HEK293 (cell line): ENCODE data around the gene MAGEA8.

ENCODE experiments used
- CTCF ChIP-seq: fragments of 450-650 bp; formaldehyde crosslinking; IDR thresholded peaks from 2 replicates; pipeline ENCODE4 v1.5.1; 2016; ENCODE audit warnings: missing biosample characterization, missing genetic modification characterization
- FEZF1 ChIP-seq: fragments of 450-650 bp; formaldehyde crosslinking; IDR thresholded peaks from 2 replicates; pipeline ENCODE4 v1.5.1; 2016; ENCODE audit warnings: missing biosample characterization, missing genetic modification characterization
- PRDM10 ChIP-seq: fragments of 450-650 bp; formaldehyde crosslinking; IDR thresholded peaks from 2 replicates; pipeline ENCODE4 v1.5.1; 2016; ENCODE audit warnings: missing biosample characterization, missing genetic modification characterization
- REST ChIP-seq: fragments of 450-650 bp; formaldehyde crosslinking; IDR thresholded peaks from 2 replicates; pipeline ENCODE4 v1.5.1; 2016; ENCODE audit warnings: missing biosample characterization, missing genetic modification characterization
- YY1 ChIP-seq: fragments of 450-650 bp; formaldehyde crosslinking; IDR thresholded peaks from 2 replicates; pipeline ENCODE4 v1.5.1; 2018; ENCODE audit warnings: missing biosample characterization, missing genetic modification characterization
- YY2 ChIP-seq: fragments of 450-650 bp; formaldehyde crosslinking; IDR thresholded peaks from 2 replicates; pipeline ENCODE4 v1.5.1; 2016; ENCODE audit warnings: missing biosample characterization, missing genetic modification characterization
- ZBTB10 ChIP-seq: fragments of 450-650 bp; formaldehyde crosslinking; IDR thresholded peaks from 2 replicates; pipeline ENCODE4 v1.5.1; 2016; ENCODE audit warnings: missing biosample characterization, missing genetic modification characterization
- ZNF18 ChIP-seq: fragments of 450-650 bp; formaldehyde crosslinking; IDR thresholded peaks from 2 replicates; pipeline ENCODE4 v1.5.1; 2016; ENCODE audit warnings: missing biosample characterization, missing genetic modification characterization
- ZNF302 ChIP-seq: fragments of 450-650 bp; formaldehyde crosslinking; IDR thresholded peaks from 2 replicates; pipeline ENCODE4 v1.5.1; 2016; ENCODE audit warnings: missing biosample characterization, missing genetic modification characterization, low read depth
- ZNF513 ChIP-seq: fragments of 450-650 bp; IDR thresholded peaks from 2 replicates; pipeline ENCODE4 v1.5.1; 2018; ENCODE audit warnings: missing biosample characterization, missing genetic modification characterization
- ZNF518A ChIP-seq: fragments of 450-650 bp; formaldehyde crosslinking; conservative IDR thresholded peaks from 2 replicates; pipeline ENCODE4 v1.5.1; 2016; ENCODE audit warnings: low read depth, missing biosample characterization, missing genetic modification characterization
- ZNF530 ChIP-seq: fragments of 450-650 bp; formaldehyde crosslinking; IDR thresholded peaks from 2 replicates; pipeline ENCODE4 v1.5.1; 2016; ENCODE audit warnings: low read depth, missing biosample characterization, missing genetic modification characterization
- ZNF792 ChIP-seq: fragments of 450-650 bp; formaldehyde crosslinking; IDR thresholded peaks from 2 replicates; pipeline ENCODE4 v1.5.1; 2016; ENCODE audit warnings: missing biosample characterization, missing genetic modification characterization

- TF ChIP-seq PRDM10 (tag by site-specific recombination), result no peak
- no peak for TF ChIP-seq ZNF18 (tag by site-specific recombination)
- TF ChIP-seq YY2, result no peak
- TF ChIP-seq REST (tag by site-specific recombination), result no peak
- no peak for TF ChIP-seq FEZF1 (tag by site-specific recombination)
- peak; percentile 47; the same call in 1 of the 2 replicates for TF ChIP-seq CTCF (tag by site-specific recombination)
- TF ChIP-seq ZNF518A (tag by site-specific recombination), result no peak
- no peak for TF ChIP-seq ZNF530 (tag by site-specific recombination)
- TF ChIP-seq ZNF513 (tag by site-specific recombination), result no peak
- TF ChIP-seq ZNF792 (tag by site-specific recombination), result no peak
- TF ChIP-seq ZNF302 (tag by site-specific recombination), result no peak
- no peak for TF ChIP-seq ZBTB10 (tag by site-specific recombination)
- no peak for TF ChIP-seq YY1 (tag by site-specific recombination)
These were observed 9.0 kb upstream of the MAGEA8 start for GRCh38 chrX:149871940-149872339.
